Retina (tissue), 1 donor: Measurements from ENCODE around the gene SORCS3.

Experiments
- DNase-seq: peaks from one replicate; pipeline ENCODE4 v3.0.0-alpha.2; 2016

SORCS3 gene

GRCh38 chr10:104872691-104873090, 231.6 kb downstream of the SORCS3 start:
- DNase-seq, result peak; percentile 32

GRCh38 chr10:104873161-104873560, 232.1 kb downstream of the SORCS3 start:
- DNase-seq, result no peak

- no peak for DNase-seq
These were observed 234.5 kb downstream of the SORCS3 start for GRCh38 chr10:104875561-104875960.

GRCh38 chr10:104880624-104881398, 239.7 kb downstream of the SORCS3 start:
- no peak for DNase-seq

GRCh38 chr10:104881740-104882139, 240.7 kb downstream of the SORCS3 start:
- no peak for DNase-seq

GRCh38 chr10:104892879-104893617, 252.0 kb downstream of the SORCS3 start:
- peak; percentile 33 for DNase-seq

GRCh38 chr10:104893701-104894100, 252.6 kb downstream of the SORCS3 start:
- peak; percentile 34 for DNase-seq

GRCh38 chr10:104894681-104895080, 253.6 kb downstream of the SORCS3 start:
- DNase-seq, result no peak

GRCh38 chr10:104895541-104895940, 254.5 kb downstream of the SORCS3 start:
- no peak for DNase-seq

GRCh38 chr10:104895981-104896380, 254.9 kb downstream of the SORCS3 start:
- no peak for DNase-seq

- DNase-seq, result peak; percentile 68
These were observed 256.6 kb downstream of the SORCS3 start for GRCh38 chr10:104897696-104898095.

GRCh38 chr10:104899779-104900178, 258.7 kb downstream of the SORCS3 start:
- no peak for DNase-seq

GRCh38 chr10:104903433-104903832, 262.3 kb downstream of the SORCS3 start:
- no peak for DNase-seq

- no peak for DNase-seq
These were observed 263.7 kb downstream of the SORCS3 start for GRCh38 chr10:104904753-104905323.

- no peak for DNase-seq
These were observed 265.0 kb downstream of the SORCS3 start for GRCh38 chr10:104906112-104906511.

GRCh38 chr10:104907521-104907920, 266.4 kb downstream of the SORCS3 start:
- peak; percentile 57 for DNase-seq

GRCh38 chr10:104908581-104908980, 267.5 kb downstream of the SORCS3 start:
- no peak for DNase-seq

GRCh38 chr10:104910712-104911111, 269.6 kb downstream of the SORCS3 start:
- no peak for DNase-seq

- no peak for DNase-seq
These were observed 272.3 kb downstream of the SORCS3 start for GRCh38 chr10:104913390-104913789.

GRCh38 chr10:104920476-104920875, 279.4 kb downstream of the SORCS3 start:
- no peak for DNase-seq

GRCh38 chr10:104921763-104922162, 280.7 kb downstream of the SORCS3 start:
- DNase-seq, result no peak

- DNase-seq, result no peak
These were observed 281.7 kb downstream of the SORCS3 start for GRCh38 chr10:104922810-104923209.

- no peak for DNase-seq
These were observed 282.4 kb downstream of the SORCS3 start for GRCh38 chr10:104923501-104923900.
